K562 (cell line): ENCODE measurements around the gene C5orf22. TPM values are rescaled to one million over a fixed set of nuclear protein-coding genes. Genes with fewer than 3 reads are reported as not detected.

Experiments used
- ATAC-seq: fragments of 200-7000 bp; cut with Tn5 transposase; 3 replicates; pipeline ENCODE4 v1.9.1; 2020; ENCODE audit warnings: moderate library complexity
- BruUV-seq: library from RNA; stranded (reverse); fragments of 400-500 nt; replicated peaks from 2 replicates; lab custom pipeline; 2021; lab: Mats Ljungman, UMichigan
- CTCF ChIA-PET: fragments of 300-600 bp; formaldehyde crosslinking; extraction: SDS; loops from one replicate; lab custom pipeline; 2021; ENCODE audit warnings: low intra/inter-chr PET ratio; lab: Yijun Ruan, JAX
- POLR2A ChIA-PET: fragments of 300-600, 350-650 bp; sonication (Branson Sonifier 250); formaldehyde crosslinking; extraction: SDS; loops from one replicate; lab custom pipeline; 2021; ENCODE audit warnings: antibody characterized with exemption, inconsistent platforms; lab: Yijun Ruan, JAX
- DNase-seq, 4 experiments: peaks; one replicate each; pipeline versions ENCODE4 v3.0.0 to v3.0.0-alpha.2; 2011 to 2018; ENCODE audit warnings: low spot score in 3 of 4, mixed read lengths in 3 of 4; ENCODE audit errors: extremely low read depth in 1 of 4
- FAIRE-seq: peaks from 2 replicates; lab custom pipeline; 2011; peaks lifted over from hg19 to GRCh38; lab: Jason Lieb, UNC
- H2AFZ ChIP-seq: 2 replicates; pipeline ENCODE4 v1.6.0; 2011; ENCODE audit warnings: low read depth, low read length, control low read depth, inconsistent platforms
- H3K27ac ChIP-seq: fragments of 200-600 bp; 3 replicates; pipeline ENCODE4 v1.8.0; 2011; ENCODE audit warnings: low read depth, mild to moderate bottlenecking, control low read depth, inconsistent platforms, low read length, moderate library complexity, mixed read lengths; ENCODE audit errors: extremely low read depth
- H3K27me3 ChIP-seq, 2 experiments: fragments of 300-600 bp in 1 of 2; 2 replicates in 1 of 2; 3 replicates in 1 of 2; pipeline versions ENCODE4 v1.6.0 to v1.8.0; 2011; ENCODE audit warnings: inconsistent platforms in 2 of 2, low read length in 2 of 2, mild to moderate bottlenecking in 1 of 2, mixed read lengths in 1 of 2, moderate library complexity in 1 of 2; ENCODE audit not compliant: control insufficient read depth in 2 of 2, insufficient read depth in 2 of 2
- H3K36me3 ChIP-seq: fragments of 300-600 bp; 3 replicates; pipeline ENCODE4 v1.8.0; 2011; ENCODE audit warnings: mild to moderate bottlenecking, low read length, inconsistent platforms; ENCODE audit not compliant: control insufficient read depth, insufficient read depth
- H3K4me1 ChIP-seq, 2 experiments: fragments of 200-600 bp in 1 of 2; replicated peaks in 1 of 2; 2 replicates in 1 of 2; 3 replicates in 1 of 2; pipeline versions ENCODE4 v1.5.1 to v1.8.0; 2011; ENCODE audit warnings: inconsistent platforms in 2 of 2, low read length in 2 of 2, mild to moderate bottlenecking in 1 of 2, mixed read lengths in 1 of 2, moderate library complexity in 1 of 2; ENCODE audit not compliant: control insufficient read depth in 2 of 2, insufficient read depth in 2 of 2
- H3K4me2 ChIP-seq: 2 replicates; pipeline ENCODE4 v1.6.1; 2011; ENCODE audit warnings: low read length, control low read depth, inconsistent platforms, mixed read lengths; ENCODE audit not compliant: insufficient read depth
- H3K4me3 ChIP-seq: fragments of 200-600 bp; sonication (generic), shearing (Covaris generic); 2 replicates; pipeline ENCODE4 v1.5.1; 2016; ENCODE audit warnings: control low read depth, inconsistent platforms
- H3K79me2 ChIP-seq: fragments of 200-600 bp; 3 replicates; pipeline ENCODE4 v1.8.0; 2011; ENCODE audit warnings: low read length, inconsistent platforms; ENCODE audit not compliant: control insufficient read depth, insufficient read depth
- H3K9ac ChIP-seq, 2 experiments: 2 replicates each; pipeline versions ENCODE4 v1.6.0 to v1.6.1; 2011; ENCODE audit warnings: low read depth in 2 of 2, low read length in 2 of 2, control low read depth in 1 of 2, inconsistent platforms in 1 of 2, mild to moderate bottlenecking in 1 of 2, mixed read lengths in 1 of 2; ENCODE audit not compliant: insufficient read depth in 1 of 2
- H3K9me1 ChIP-seq: one replicate; pipeline ENCODE4 v1.6.0; 2011; ENCODE audit warnings: inconsistent platforms, mild to moderate bottlenecking, low read length, moderate library complexity; ENCODE audit not compliant: control insufficient read depth, insufficient read depth
- H3K9me3 ChIP-seq: replicated peaks from 2 replicates; pipeline ENCODE4 v1.5.1; 2011; ENCODE audit warnings: low read depth, low read length, inconsistent platforms; ENCODE audit not compliant: control insufficient read depth, insufficient read depth
- H4K20me1 ChIP-seq: replicated peaks from 2 replicates; pipeline ENCODE4 v1.6.1; 2011; ENCODE audit warnings: low read length, inconsistent platforms, mixed read lengths; ENCODE audit not compliant: control insufficient read depth, insufficient read depth
- BHLHE40 ChIP-seq: IDR thresholded peaks from 2 replicates; pipeline ENCODE4 v1.6.1; 2011; ENCODE audit warnings: low read length, improper control_type of control experiment
- EZH2 ChIP-seq: IDR thresholded peaks from 2 replicates; pipeline ENCODE4 v1.6.1; 2012; ENCODE audit warnings: low read depth, mild to moderate bottlenecking, inconsistent platforms, low read length, borderline replicate concordance
- FOXA3 ChIP-seq, 2 experiments: fragments of 450-650 bp in 1 of 2; sonication (generic) in 1 of 2; formaldehyde crosslinking; IDR thresholded peaks in 1 of 2; conservative IDR thresholded peaks in 1 of 2; 2 replicates each; pipeline versions ENCODE4 v1.4.0 to v1.8.0; 2020 to 2022; ENCODE audit warnings: mild to moderate bottlenecking in 2 of 2, missing genetic modification reagents in 1 of 2
- HCFC1 ChIP-seq: IDR thresholded peaks from 2 replicates; pipeline ENCODE4 v1.6.1; 2012; ENCODE audit warnings: low read depth, low read length, improper control_type of control experiment
- MIER1 ChIP-seq: fragments of 450-650 bp; IDR thresholded peaks from 2 replicates; pipeline ENCODE4 v1.6.1; 2016; ENCODE audit warnings: antibody characterized with exemption, mild to moderate bottlenecking, low read depth
- NR4A1 ChIP-seq, 2 experiments: fragments of 250-450 bp in 1 of 2; fragments of 450-650 bp in 1 of 2; sonication (Bioruptor Pico) in 1 of 2; IDR thresholded peaks; 2 replicates each; pipeline versions ENCODE4 v1.4.0 to v1.6.1; 2016 to 2020; ENCODE audit warnings: mild to moderate bottlenecking in 2 of 2, missing compliant biosample characterization in 1 of 2, missing genetic modification characterization in 1 of 2, moderate library complexity in 1 of 2
- RBM22 ChIP-seq: fragments of 200-400 bp; formaldehyde crosslinking; IDR thresholded peaks from 2 replicates; pipeline ENCODE4 v1.6.1; 2018; ENCODE audit warnings: low read length, low read depth; ENCODE audit not compliant: poor library complexity, severe bottlenecking
- STAG1 ChIP-seq: sonication (generic); formaldehyde crosslinking; IDR thresholded peaks from 2 replicates; pipeline ENCODE4 v1.5.0; 2020; ENCODE audit warnings: missing genetic modification reagents, borderline replicate concordance
- ZNF197 ChIP-seq: fragments of 200-800 bp; sonication (Bioruptor generic); IDR thresholded peaks from 2 replicates; pipeline ENCODE4 v1.6.1; 2016; ENCODE audit warnings: low read depth, missing genetic modification characterization, missing compliant biosample characterization
- WGBS: fragments of 100-300 bp; shearing (Covaris generic); methylation state at CpG from one replicate; pipeline ENCODE4 v1.1.6; 2016; ENCODE audit warnings: low coverage, mixed read lengths; ENCODE audit not compliant: insufficient coverage; ENCODE audit errors: missing lambda C conversion rate; 5-methylcytosine and 5-hydroxymethylcytosine counted together
- in situ Hi-C: fragments of 300-500 bp; cut with MboI; formaldehyde crosslinking; loops from 4 replicates; pipeline ENCODE4 v1.15.0; 2018; ENCODE audit warnings: inconsistent platforms, mixed read lengths
- intact Hi-C: fragments of 100-400 bp; cut with micrococcal nuclease; formaldehyde crosslinking; loops from 2 replicates; pipeline ENCODE4 v1.14.2; 2022
- polyA plus RNA-seq, 8 experiments: library from polyadenylated mRNA; depleted of rRNA in 4 of 8; stranded (reverse) in 5 of 8; unstranded in 3 of 8; fragments of >200 nt; fragmentation: Nextera tagmentation in 2 of 8; fragmentation: Illumina TruSeq in 1 of 8; extraction: Ambion mirVana in 2 of 8; extraction: Trizol in 1 of 8; gene quantifications; 2 replicates each; pipeline versions ENCODE4 v1.2.1 to v1.2.3, GENCODE V29; 2011 to 2014; ENCODE audit warnings: inconsistent platforms in 1 of 8, missing spikeins in 1 of 8
- total RNA-seq, 7 experiments: library from RNA; depleted of rRNA in 6 of 7; stranded (reverse); fragments of >200 nt in 6 of 7; fragmentation: Illumina TruSeq in 2 of 7; extraction: Trizol in 2 of 7; gene quantifications; 2 replicates each; pipeline versions ENCODE4 v1.2.1 to v1.2.3, GENCODE V29; 2011 to 2021; ENCODE audit warnings: low replicate concordance in 1 of 7
- TF ChIP-seq, protein P1 (sequence below), 2 experiments: fragments of 450-650 bp; IDR thresholded peaks; 2 replicates each; pipeline ENCODE4 v1.6.1; 2016

C5orf22 gene
- total and polyA plus RNA-seq, 9 of the 15 experiments (the other 6 are each of a cell fraction or from before 2014, with no cell fraction given), result 22.7 to 56.7 (median 39.3) TPM

DNA sequence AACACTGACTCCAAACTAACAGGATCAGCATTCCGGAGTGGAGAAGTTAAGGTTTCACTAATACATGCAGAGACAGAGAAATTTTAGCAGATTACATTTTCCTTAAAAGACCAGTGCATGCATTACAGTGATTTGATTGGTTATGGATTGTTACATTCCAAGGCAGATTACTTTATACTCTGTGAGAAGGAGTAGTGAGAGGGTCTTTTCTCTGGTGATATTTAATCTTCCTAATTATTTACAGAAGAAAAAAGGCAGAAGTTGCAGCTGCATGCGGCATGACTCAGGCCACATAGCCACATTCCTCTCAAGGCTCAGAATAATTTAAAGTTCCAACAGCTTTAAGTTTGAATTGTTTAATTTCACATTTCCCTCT lies 53.8 kb downstream of the C5orf22 start:
- DNase-seq (no peak), FAIRE-seq (no peak), ATAC-seq (no peak)
- no peaks in the 10 kb centered on the region for H3K36me3 ChIP-seq
- no peaks in the 10 kb centered on the region for H3K9me1 ChIP-seq
- H3K4me3 ChIP-seq, result no peak overlapping the region
- POLR2A ChIA-PET, result interaction anchor here (1.1 kb wide), 1 partner anchor 9 kb away, joined by 3 read pairs; no protein-coding TSS in a partner anchor
- H3K4me1 ChIP-seq, result no peaks in the 10 kb centered on the region
- H3K27me3 ChIP-seq, result peaks cover 4 to 22% of the 10 kb centered on the region in 2 experiments; a peak in 3 of 5 replicates
- BruUV-seq, result no TSS peak
- no peaks in the 10 kb centered on the region for H3K9me3 ChIP-seq
- WGBS, result 15% methylated on average over 2 of the region's 2 CpGs
- CTCF ChIA-PET, result no interaction called here
- H3K27ac ChIP-seq, result no peak overlapping the region
- H3K79me2 ChIP-seq, result no peaks in the 10 kb centered on the region
- no peaks in the 10 kb centered on the region for H4K20me1 ChIP-seq
- intact Hi-C loops (no loop called here), in situ Hi-C loops (loop anchor here (10.0 to 25.0 kb wide), 2 partner anchors 509 to 1026 kb away; no protein-coding TSS in a partner anchor)
- no peak overlapping the region for H3K4me2 ChIP-seq
- TF ChIP-seq, protein P1, sequence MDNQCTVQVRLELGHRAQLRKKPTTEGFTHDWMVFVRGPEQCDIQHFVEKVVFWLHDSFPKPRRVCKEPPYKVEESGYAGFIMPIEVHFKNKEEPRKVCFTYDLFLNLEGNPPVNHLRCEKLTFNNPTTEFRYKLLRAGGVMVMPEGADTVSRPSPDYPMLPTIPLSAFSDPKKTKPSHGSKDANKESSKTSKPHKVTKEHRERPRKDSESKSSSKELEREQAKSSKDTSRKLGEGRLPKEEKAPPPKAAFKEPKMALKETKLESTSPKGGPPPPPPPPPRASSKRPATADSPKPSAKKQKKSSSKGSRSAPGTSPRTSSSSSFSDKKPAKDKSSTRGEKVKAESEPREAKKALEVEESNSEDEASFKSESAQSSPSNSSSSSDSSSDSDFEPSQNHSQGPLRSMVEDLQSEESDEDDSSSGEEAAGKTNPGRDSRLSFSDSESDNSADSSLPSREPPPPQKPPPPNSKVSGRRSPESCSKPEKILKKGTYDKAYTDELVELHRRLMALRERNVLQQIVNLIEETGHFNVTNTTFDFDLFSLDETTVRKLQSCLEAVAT (IDR thresholded peaks at IDR 0.05), result no peak
- TF ChIP-seq MIER1, result no peak
- no peak for TF ChIP-seq NR4A1 (CRISPR knock-in tag; IDR thresholded peaks at IDR 0.05)
- TF ChIP-seq NR4A1 (tag; IDR thresholded peaks at IDR 0.05), result no peak
- no peak for TF ChIP-seq RBM22
- no peak for TF ChIP-seq HCFC1
- no peak for TF ChIP-seq ZNF197 (CRISPR knock-in tag)
- TF ChIP-seq STAG1, result no peak
- TF ChIP-seq EZH2, result no peak
- no peak for TF ChIP-seq FOXA3 (CRISPR knock-in tag; conservative IDR thresholded peaks at IDR 0.05 in 1 of 2, IDR thresholded peaks at IDR 0.05 in 1 of 2)
- TF ChIP-seq BHLHE40, result no peak
- no peak overlapping the region for H2AFZ ChIP-seq
- H3K9ac ChIP-seq, result no peak overlapping the region
